ENCODE results near the gene TRIM14. TPM values are rescaled to one million over a fixed set of nuclear protein-coding genes. Genes with fewer than 3 reads are reported as not detected.
A peak's percentile ranks its signal among the peaks of the same experiment; 100 is the strongest.
"Not testable (repeated sequence)": the region's sequence is repeated elsewhere in the genome, so short reads cannot be mapped to it uniquely, and the experiment has no call there.

TRIM14 gene
- total and polyA plus RNA-seq, 2 donors, result 4.2 to 8.5 TPM

DNA sequence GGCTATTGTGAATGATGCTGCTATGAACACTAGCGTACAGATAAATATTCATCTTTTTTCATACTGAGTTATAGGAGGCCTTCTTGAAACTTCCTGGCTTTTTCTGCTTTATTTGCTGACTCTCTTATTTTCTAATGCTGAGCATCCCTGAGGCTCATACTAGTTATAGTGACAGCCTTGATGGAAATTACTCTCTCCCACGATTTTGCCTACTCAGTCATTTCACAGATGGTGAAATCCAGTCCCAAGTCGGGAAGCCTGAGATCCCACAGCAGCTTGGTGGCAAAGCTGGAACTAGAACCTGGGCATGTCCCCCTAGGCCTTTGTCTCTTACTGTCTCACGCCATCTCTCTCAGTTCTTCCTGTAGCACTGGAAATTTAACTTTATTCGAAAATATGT lies 40.1 kb downstream of the TRIM14 start:
- 88% methylated on average over 5 of the region's 5 CpGs for WGBS
- DNase-seq (ENCODE audit: extremely low spot score), result no peak
- no peaks in the 10 kb centered on the region for H3K36me3 ChIP-seq (ENCODE audit: insufficient read depth)
- H3K4me1 ChIP-seq (ENCODE audit: insufficient read depth), result peaks cover 2% of the 10 kb centered on the region
- H3K27ac ChIP-seq (ENCODE audit: low read depth), result no peak overlapping the region
- no peak overlapping the region for H3K4me3 ChIP-seq (ENCODE audit: low read depth, low read length)

DNA sequence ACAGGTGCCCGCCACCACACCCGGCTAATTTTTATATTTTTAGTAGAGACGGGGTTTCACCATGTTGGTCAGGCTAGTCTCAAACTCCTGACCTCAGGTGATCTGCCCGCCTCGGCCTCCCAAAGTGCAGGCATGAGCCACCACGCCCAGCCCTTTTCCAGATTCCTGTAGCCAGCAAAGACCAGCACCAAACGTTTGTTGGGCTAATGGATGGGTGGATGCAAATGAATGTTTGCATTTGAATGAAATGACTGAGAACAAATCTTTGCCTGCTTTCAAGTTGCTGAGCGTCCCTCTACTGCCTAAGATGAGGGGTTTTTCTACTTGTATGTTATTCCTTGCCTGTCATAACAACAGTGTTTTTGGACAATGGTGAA lies 42.5 kb downstream of the TRIM14 start:
- not testable (repeated sequence) for H3K4me3 ChIP-seq (ENCODE audit: low read depth, low read length); H3K27ac ChIP-seq (ENCODE audit: low read depth); DNase-seq (ENCODE audit: extremely low spot score)

DNA sequence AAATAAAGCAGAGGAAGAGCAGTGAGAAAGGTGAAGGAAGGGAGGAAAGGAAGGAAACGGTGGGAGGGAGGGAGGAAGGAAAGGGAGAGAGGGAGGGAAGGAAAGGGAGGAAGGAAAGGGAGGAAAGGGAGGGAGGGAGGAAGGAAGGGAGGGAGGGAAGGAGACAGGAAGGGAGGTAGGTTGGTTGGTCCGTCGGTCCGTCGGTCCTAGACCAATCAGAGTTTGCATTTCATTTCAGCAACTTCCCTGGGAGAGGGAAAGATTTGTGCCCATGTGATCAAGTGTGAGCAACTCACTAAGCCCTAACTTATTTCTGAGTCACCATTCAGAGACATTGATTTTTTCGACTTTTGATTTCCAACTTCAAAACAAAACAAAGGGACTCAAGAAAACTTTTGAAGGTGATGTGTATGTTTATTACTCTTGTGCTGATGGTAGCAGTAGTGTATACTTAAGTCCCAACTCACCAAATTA lies 43.7 kb downstream of the TRIM14 start:
- H3K4me1 ChIP-seq (ENCODE audit: insufficient read depth), result peaks cover 2% of the 10 kb centered on the region
- no peak overlapping the region for H3K4me3 ChIP-seq (ENCODE audit: low read depth, low read length)
- H3K36me3 ChIP-seq (ENCODE audit: insufficient read depth), result no peaks in the 10 kb centered on the region
- no peak overlapping the region for H3K27ac ChIP-seq (ENCODE audit: low read depth)
- DNase-seq (ENCODE audit: extremely low spot score), result no peak
- WGBS, result 54% methylated on average over 6 of the region's 6 CpGs

More for the DNA sequence above, 42.5 kb downstream of the TRIM14 start:
- not testable (repeated sequence) for H3K4me1 ChIP-seq (ENCODE audit: insufficient read depth); H3K36me3 ChIP-seq (ENCODE audit: insufficient read depth)
- WGBS, result 85% methylated on average over 8 of the region's 8 CpGs

DNA sequence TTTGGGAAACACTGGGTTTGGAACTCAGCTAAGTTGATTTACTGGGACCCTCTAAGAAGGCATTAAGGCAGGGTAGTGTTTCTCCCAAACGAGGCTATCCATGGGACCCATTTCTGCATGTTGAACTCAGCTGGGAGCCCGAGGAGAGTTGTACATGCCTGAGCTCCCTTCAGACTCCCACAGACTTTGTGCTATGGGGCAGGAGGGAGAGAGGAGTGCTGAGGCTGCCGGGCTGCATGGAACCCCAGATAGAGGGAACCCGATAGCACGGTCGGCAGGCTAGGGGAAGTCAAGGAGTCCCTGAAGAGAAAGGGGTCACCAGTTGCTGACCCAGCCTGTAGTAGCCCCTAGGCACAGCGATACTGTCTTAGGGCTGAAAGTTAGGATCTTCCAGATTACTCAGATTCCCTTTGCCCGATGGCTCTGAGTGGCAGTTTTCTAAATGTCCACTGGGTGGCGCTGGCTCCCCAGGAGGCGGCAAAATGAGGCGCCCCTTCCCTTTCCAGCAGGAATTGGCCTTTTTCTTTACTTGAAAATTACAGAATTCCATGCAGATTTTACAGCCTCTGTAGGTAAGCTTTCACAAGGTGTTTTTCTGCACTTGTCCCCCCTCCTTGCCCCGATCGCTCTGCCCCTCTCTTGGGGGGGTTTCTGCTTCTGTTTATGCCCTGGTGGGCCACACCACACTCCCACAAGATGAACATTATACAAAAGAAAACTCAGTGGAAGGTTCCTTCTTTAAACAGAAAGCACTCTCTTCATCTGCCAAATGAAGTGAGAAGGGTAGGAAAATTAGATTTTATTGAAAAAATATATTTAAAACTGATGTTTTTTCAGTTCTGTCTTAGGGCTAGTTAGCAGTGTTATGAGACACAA lies 44.7 kb downstream of the TRIM14 start:
- H3K4me3 ChIP-seq (ENCODE audit: low read depth, low read length), result no peak overlapping the region
- H3K36me3 ChIP-seq (ENCODE audit: insufficient read depth), result no peaks in the 10 kb centered on the region
- DNase-seq (ENCODE audit: extremely low spot score), result no peak
- H3K27ac ChIP-seq (ENCODE audit: low read depth), result peak overlapping the region; percentile 26
- WGBS, result 37% methylated on average over 13 of the region's 13 CpGs
- peaks cover 2% of the 10 kb centered on the region for H3K4me1 ChIP-seq (ENCODE audit: insufficient read depth)

DNA sequence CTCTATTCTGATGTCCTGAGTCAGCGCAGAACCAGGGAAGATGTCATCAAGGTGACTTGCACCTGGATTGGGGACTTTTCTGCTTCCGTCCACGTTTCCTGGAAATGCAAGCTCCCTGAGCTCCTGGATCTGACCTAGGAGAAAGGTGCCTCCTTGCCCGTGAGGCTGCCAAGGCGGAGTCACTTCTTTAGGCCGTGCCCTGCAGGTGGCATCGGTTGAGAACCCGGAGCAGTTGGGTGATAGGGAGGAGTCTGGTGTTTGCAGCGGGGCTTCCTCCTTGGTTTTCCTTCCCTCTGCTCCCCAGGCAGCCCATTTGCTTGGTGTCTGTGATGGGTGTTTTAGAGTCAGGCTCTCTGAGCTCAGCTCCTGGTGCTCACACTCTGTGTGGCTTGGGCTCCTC lies 47.3 kb downstream of the TRIM14 start:
- H3K4me1 ChIP-seq (ENCODE audit: insufficient read depth), result peaks cover 2% of the 10 kb centered on the region
- no peak overlapping the region for H3K4me3 ChIP-seq (ENCODE audit: low read depth, low read length)
- H3K27ac ChIP-seq (ENCODE audit: low read depth), result peak overlapping the region; percentile 81
- H3K36me3 ChIP-seq (ENCODE audit: insufficient read depth), result no peaks in the 10 kb centered on the region
- no peak for DNase-seq (ENCODE audit: extremely low spot score)
- 90% methylated on average over 9 of the region's 9 CpGs for WGBS

DNA sequence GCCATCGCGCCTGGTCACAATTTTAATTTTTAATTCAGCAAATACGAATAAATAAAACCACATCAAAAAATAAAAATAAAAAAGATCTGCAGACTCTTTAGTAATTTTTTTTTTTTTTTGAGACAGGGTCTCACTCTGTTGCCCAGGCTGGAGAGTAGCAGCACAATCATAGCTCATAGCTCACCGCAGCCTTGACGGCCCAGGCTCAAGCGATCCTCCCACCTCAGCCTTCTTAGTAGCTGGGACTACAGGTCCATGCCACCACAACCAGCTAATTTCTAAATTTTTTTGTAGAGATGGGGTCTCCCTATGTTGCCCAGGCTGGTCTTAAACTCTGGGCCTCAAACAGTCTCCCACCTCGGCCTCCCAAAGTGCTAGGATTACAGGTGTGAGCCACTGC lies 48.3 kb downstream of the TRIM14 start:
- DNase-seq (ENCODE audit: extremely low spot score), result no peak
- Histone ChIP-seq H3K36me3 (ENCODE audit: insufficient read depth) (no peaks in the 10 kb centered on the region), H3K4me1 (ENCODE audit: insufficient read depth) (peaks cover 2% of the 10 kb centered on the region), H3K4me3 (ENCODE audit: low read depth, low read length) (no peak overlapping the region), H3K27ac (ENCODE audit: low read depth) (no peak overlapping the region)
- WGBS, result 97% methylated on average over 7 of the region's 7 CpGs

DNA sequence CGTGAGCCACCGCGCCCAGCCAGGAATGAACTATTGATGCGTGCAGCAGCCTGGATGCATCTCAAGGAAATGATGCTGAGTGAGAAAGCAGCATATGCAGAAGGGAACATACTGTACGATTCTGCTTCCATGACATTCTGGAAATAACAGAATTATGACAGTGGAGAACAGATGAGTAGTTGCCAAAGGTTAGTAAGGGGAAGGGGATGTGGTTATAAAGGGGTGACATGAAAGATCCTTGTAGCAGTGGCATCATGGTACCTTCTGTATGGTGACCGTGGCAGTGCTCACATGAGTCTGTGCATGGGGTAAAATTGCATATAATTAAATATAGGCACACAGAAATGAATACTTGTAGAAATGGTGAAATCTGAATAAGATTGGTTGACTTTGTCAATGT lies 49.5 kb downstream of the TRIM14 start:
- H3K27ac ChIP-seq (ENCODE audit: low read depth), result no peak overlapping the region
- 97% methylated on average over 6 of the region's 6 CpGs for WGBS
- DNase-seq (ENCODE audit: extremely low spot score), result no peak
- H3K4me3 ChIP-seq (ENCODE audit: low read depth, low read length), result no peak overlapping the region
- peaks cover under 1% of the 10 kb centered on the region for H3K4me1 ChIP-seq (ENCODE audit: insufficient read depth)
- H3K36me3 ChIP-seq (ENCODE audit: insufficient read depth), result no peaks in the 10 kb centered on the region

DNA sequence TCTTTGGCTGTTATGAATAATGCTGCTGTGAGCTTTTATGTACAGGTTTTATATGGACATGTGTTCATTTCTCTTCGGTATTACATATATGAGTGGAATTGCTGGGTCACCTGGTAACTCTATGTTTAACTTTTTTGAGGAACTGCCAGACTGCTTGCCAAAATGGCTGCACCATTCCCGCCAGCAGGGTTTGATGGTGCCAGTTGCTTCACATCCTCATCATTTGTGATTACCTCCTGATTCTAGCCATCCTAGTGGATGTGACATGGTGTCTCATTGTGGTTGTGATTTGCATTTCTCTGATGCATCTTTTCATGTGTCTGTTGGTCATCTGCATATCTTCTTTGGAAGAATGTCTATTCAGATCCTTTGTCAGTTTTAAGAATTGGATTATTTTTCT lies 51.8 kb downstream of the TRIM14 start:
- H3K36me3 ChIP-seq (ENCODE audit: insufficient read depth), result peaks cover 2% of the 10 kb centered on the region
- H3K27ac ChIP-seq (ENCODE audit: low read depth), result no peak overlapping the region
- H3K4me1 ChIP-seq (ENCODE audit: insufficient read depth), result no peaks in the 10 kb centered on the region
- no peak overlapping the region for H3K4me3 ChIP-seq (ENCODE audit: low read depth, low read length)
- DNase-seq (ENCODE audit: extremely low spot score), result no peak
- 84% methylated on average over 2 of the region's 2 CpGs for WGBS

DNA sequence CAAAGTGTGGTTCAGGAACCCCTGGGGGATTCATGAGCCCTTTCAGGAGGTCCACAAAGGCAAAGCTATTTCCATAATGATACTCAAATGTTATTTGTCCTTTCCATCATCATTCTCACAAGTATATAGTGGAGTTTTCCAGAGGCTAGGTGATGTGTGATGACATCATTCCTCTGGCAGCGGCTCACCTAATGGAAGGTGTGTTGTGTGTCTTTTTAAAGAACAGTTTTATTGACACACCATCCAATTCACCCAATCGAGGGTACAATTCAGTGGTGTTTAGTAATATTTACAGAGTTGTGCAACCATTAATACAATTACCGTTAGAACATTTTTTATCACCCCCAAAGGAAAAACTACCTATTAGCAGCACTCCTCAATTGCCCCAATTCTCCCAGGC lies 52.8 kb downstream of the TRIM14 start:
- H3K36me3 ChIP-seq (ENCODE audit: insufficient read depth), result peaks cover 2% of the 10 kb centered on the region
- WGBS, result 92% methylated on average over 3 of the region's 3 CpGs

DNA sequence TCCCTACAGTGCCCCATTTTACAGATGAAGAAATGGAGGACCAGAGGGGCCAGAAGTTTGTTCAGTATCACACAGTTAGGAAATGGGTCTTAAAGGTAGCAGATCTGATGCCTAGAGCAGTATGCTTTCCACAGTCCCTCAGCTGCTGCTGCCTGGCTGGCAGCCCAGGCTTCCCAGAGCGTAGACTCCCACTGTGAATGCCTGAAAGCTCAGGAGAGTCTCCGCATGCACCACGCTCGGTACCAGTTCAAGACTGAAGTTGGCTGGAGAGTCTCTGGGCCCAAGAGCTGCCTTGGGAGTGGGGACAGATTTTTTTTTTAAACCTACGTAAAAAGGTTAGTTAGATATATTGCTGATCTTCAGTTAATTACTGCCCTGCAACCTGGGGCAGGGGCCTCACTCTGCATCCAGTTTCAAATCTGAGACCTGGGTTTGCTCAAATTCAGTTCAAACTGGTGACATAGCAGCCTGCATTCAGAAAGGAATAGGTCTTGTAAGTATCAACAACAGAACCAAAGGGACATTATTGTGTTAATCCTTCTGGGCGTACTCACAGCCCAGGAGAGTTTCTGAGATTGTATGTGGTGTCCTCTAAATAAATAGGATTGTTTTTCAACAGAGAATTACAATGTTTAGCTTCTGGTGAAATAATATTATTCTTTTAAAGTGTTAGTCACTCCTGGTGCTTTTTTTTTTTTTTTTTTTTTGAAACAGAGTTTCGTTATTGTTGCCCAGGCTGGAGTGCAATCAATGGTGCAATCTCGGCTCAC lies 54.2 kb downstream of the TRIM14 start:
- peaks cover 2% of the 10 kb centered on the region for H3K36me3 ChIP-seq (ENCODE audit: insufficient read depth)

More for the DNA sequence above, 52.8 kb downstream of the TRIM14 start:
- H3K4me1 ChIP-seq (ENCODE audit: insufficient read depth), result no peaks in the 10 kb centered on the region
- DNase-seq (ENCODE audit: extremely low spot score), result no peak
- no peak overlapping the region for H3K4me3 ChIP-seq (ENCODE audit: low read depth, low read length)
- no peak overlapping the region for H3K27ac ChIP-seq (ENCODE audit: low read depth)

DNA sequence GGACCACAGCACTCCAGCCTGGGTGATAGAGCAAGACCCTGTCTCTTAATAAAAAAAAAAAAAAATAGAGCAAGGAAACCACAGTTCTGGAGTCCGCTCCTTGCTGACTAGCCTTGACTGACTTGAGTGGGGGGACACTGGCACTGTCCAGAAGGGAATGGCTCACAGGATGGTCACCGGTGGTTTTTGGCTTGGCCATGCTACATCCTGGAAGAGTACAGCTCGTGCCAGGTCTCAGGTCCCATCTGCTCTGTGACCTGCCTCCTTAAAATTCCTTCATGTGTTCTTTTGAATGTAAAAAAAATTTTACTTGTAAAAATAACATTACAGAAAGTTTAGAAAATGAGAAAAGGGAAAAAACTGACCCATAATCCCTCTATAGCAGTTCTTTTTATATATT lies 56.9 kb downstream of the TRIM14 start:
- Histone ChIP-seq H3K4me1 (ENCODE audit: insufficient read depth) (peaks cover 2% of the 10 kb centered on the region), H3K27ac (ENCODE audit: low read depth) (no peak overlapping the region), H3K4me3 (ENCODE audit: low read depth, low read length) (no peak overlapping the region), H3K36me3 (ENCODE audit: insufficient read depth) (peaks cover 2% of the 10 kb centered on the region)
- WGBS, result 89% methylated on average over 3 of the region's 3 CpGs
- no peak for DNase-seq (ENCODE audit: extremely low spot score)

More for the DNA sequence above, 54.2 kb downstream of the TRIM14 start:
- Histone ChIP-seq H3K4me1 (ENCODE audit: insufficient read depth) (peaks cover 2% of the 10 kb centered on the region), H3K4me3 (ENCODE audit: low read depth, low read length) (no peak overlapping the region), H3K27ac (ENCODE audit: low read depth) (no peak overlapping the region)
- WGBS, result 90% methylated on average over 8 of the region's 8 CpGs
- DNase-seq (ENCODE audit: extremely low spot score), result no peak

DNA sequence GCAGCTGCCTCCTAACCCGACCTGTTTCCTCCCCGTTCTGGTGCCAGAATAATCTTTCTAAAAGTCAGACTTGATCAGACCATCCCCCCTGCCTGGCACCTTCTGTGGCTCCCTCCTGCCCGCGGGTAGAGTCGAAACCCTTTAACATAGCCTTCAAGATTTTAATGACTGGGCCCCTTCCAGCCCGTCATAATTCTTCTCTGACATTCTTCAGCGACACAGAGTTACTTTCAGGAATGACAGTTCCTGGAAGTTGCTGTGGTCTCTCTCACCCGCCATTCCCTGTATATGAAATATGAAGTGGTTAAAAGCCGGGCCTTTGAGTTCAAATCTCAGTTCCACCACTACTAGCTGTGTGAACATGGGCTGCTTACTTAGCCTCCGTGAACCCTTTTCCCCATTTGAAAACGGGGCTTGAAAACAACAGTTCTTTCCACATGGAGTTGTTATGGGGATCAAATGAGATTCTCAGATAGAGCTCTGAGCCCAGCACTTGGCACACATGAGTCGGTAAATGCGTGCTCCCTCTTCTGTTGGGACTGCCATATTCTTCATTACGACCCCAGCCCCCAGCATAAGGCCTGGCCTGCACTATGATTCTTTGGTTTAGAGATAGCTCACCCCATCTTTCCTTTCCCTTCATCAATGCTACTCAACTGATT lies 61.8 kb downstream of the TRIM14 start:
- Histone ChIP-seq H3K27ac (ENCODE audit: low read depth) (peak overlapping the region; percentile 92), H3K36me3 (ENCODE audit: insufficient read depth) (no peaks in the 10 kb centered on the region), H3K4me3 (ENCODE audit: low read depth, low read length) (peak overlapping the region; percentile 75), H3K4me1 (ENCODE audit: insufficient read depth) (peaks cover 2% of the 10 kb centered on the region)
- 7% methylated on average over 14 of the region's 14 CpGs for WGBS
- peak; percentile 8 for DNase-seq (ENCODE audit: extremely low spot score)

DNA sequence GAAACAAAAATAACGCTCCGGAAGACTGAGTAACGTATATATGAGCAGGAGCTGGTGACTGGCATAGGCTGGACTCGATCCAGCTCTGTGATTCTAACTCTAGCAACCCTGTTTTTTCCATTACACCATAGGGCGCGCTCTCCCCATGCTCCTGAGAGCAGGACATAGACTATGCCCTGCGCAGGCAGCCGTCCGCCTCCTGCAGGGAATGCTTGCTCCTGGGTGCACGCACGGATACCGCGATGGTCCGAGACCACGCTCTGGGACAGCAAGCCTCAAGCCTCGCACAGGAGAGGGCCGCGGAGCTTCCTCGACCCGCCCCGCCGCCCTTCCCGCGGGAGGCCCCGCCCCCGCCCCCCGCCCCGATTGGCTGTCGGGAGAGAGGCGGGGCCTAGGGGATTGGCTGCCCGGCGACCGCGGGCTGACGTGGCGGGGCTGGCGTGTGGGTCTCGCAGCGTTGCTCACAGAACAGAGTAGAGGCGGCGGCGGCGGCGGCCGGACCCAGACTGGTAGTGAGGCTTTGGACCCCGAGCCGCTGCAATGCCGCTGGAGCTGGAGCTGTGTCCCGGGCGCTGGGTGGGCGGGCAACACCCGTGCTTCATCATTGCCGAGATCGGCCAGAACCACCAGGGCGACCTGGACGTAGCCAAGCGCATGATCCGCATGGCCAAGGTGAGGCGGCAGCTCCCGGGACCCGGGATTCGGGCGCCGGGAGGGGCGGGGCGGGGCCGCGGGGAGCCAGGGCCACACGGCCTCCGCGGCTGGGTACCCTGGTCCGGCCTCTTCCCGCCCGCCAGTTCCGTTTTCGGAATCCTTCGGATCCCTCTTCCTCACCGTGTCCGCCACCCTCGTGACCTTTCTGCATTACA lies 62.5 kb downstream of the TRIM14 start, which contains the start of gene NANS:
NANS (plus strand) TSS at position 464 of the 869 bp plus-strand sequence; CDS start at position 541, 77 bp downstream.
- under 1% methylated on average over 80 of the region's 80 CpGs for WGBS
- Histone ChIP-seq H3K27ac (ENCODE audit: low read depth) (peak within 1 kb of the TSS; percentile 92), H3K4me1 (ENCODE audit: insufficient read depth) (peaks cover 2% of the 10 kb centered on the region), H3K36me3 (ENCODE audit: insufficient read depth) (no peaks in the 10 kb centered on the region), H3K4me3 (ENCODE audit: low read depth, low read length) (peak within 1 kb of the TSS; percentile 75)
- peak; percentile 58 for DNase-seq (ENCODE audit: extremely low spot score)
